SU-DHL-6 (cell line): ENCODE data around the gene SLC35G6.

Experiments used
- H2AFZ ChIP-seq: fragments of 200-600 bp; sonication (generic); 2 replicates; pipeline ENCODE4 v1.6.1; 2014; ENCODE audit warnings: low read depth, mild to moderate bottlenecking, moderate library complexity, mixed read lengths, antibody characterized with exemption, low read length; ENCODE audit not compliant: severe bottlenecking
- H3F3A ChIP-seq: fragments of 200-600 bp; shearing (Covaris generic); 2 replicates; pipeline ENCODE4 v1.6.0; 2016; ENCODE audit warnings: antibody characterized with exemption, mild to moderate bottlenecking; ENCODE audit not compliant: insufficient read depth
- H3K27ac ChIP-seq: fragments of 200-600 bp; sonication (generic); 2 replicates; pipeline ENCODE4 v1.5.1; 2016; ENCODE audit warnings: low read depth, mild to moderate bottlenecking, low read length, moderate library complexity, mixed read lengths
- H3K27me3 ChIP-seq: fragments of 200-600 bp; sonication (generic), shearing (Covaris generic); 2 replicates; pipeline ENCODE4 v1.6.0; 2014; ENCODE audit warnings: mild to moderate bottlenecking, low read length
- H3K36me3 ChIP-seq: fragments of 200-600 bp; sonication (generic); 2 replicates; pipeline ENCODE4 v1.6.1; 2014; ENCODE audit warnings: mild to moderate bottlenecking, low read length, mixed read lengths
- H3K4me2 ChIP-seq: fragments of 300-600, 200-600 bp; shearing (Covaris generic), sonication (generic); 2 replicates; pipeline ENCODE4 v1.6.0; 2014; ENCODE audit warnings: low read length, low read depth, mild to moderate bottlenecking; ENCODE audit not compliant: poor library complexity, severe bottlenecking
- H3K4me3 ChIP-seq: fragments of 200-600 bp; sonication (generic); 2 replicates; pipeline ENCODE4 v1.5.1; 2014; ENCODE audit warnings: antibody characterized with exemption, low read length, mild to moderate bottlenecking, mixed read lengths; ENCODE audit not compliant: insufficient read depth, poor library complexity, severe bottlenecking
- H3K79me2 ChIP-seq: fragments of 200-600 bp; sonication (generic); 2 replicates; pipeline ENCODE4 v1.6.1; 2014; ENCODE audit warnings: mild to moderate bottlenecking, low read length, moderate library complexity; ENCODE audit not compliant: insufficient read depth
- H3K9ac ChIP-seq: fragments of 200-600 bp; sonication (generic); 2 replicates; pipeline ENCODE4 v1.7.0; 2014; ENCODE audit warnings: mild to moderate bottlenecking, low read length
- H3K9me2 ChIP-seq: fragments of 200-600 bp; sonication (generic); replicated peaks from 2 replicates; pipeline ENCODE4 v1.6.1; 2014; ENCODE audit warnings: low read length; ENCODE audit not compliant: insufficient read depth
- H3K9me3 ChIP-seq: fragments of 200-600 bp; sonication (generic); 2 replicates; pipeline ENCODE4 v1.6.1; 2014; ENCODE audit warnings: low read length, mixed read lengths; ENCODE audit not compliant: insufficient read depth
- H4K20me1 ChIP-seq: fragments of 200-600 bp; sonication (generic); 2 replicates; pipeline ENCODE4 v1.6.1; 2014; ENCODE audit warnings: low read depth, mild to moderate bottlenecking, antibody characterized with exemption, low read length, moderate library complexity, mixed read lengths
- CTCF ChIP-seq: fragments of 200-600 bp; sonication (generic); IDR thresholded peaks from one replicate; pipeline ENCODE4 v1.5.1; 2017; ENCODE audit warnings: antibody characterized with exemption, mild to moderate bottlenecking, low read length, moderate library complexity; ENCODE audit not compliant: insufficient read depth, poor library complexity, severe bottlenecking
- EZH2phosphoT487 ChIP-seq: fragments of 200-600 bp; sonication (generic), shearing (Covaris generic); conservative IDR thresholded peaks from 2 replicates; pipeline ENCODE4 v1.6.1; 2018; ENCODE audit warnings: mild to moderate bottlenecking, antibody characterized with exemption, low read length, moderate library complexity, mixed read lengths

Gene SLC35G6

DNA sequence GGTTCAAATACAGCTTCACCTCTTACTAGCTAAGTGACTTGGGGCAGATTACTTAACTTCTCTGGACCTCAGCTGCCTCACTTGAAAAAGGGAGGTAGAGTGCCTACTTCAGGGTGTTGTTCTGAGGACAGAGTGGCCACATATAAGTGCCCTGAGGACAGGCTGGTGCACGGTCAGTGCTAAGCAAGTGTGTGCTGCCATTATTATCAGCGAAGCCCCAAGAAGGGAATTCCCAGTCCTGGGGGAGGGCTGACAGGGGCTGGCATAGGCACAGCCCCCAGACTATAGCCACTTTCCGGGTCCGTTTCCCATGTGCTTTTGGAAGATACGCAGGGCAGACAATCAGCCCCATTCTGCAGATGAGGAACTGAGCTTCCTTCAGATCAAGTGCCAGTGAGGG lies 4.3 kb upstream of the SLC35G6 start:
- no peaks in the 10 kb centered on the region for H3K79me2 ChIP-seq

GRCh38 chr17:7477392-7478275 lies 3.6 kb upstream of the SLC35G6 start:
- Histone ChIP-seq H3K9me3 (no peaks in the 10 kb centered on the region), H4K20me1 (no peaks in the 10 kb centered on the region), H3K79me2 (no peaks in the 10 kb centered on the region), H3K9ac (no peak overlapping the region), H3K27ac (no peak overlapping the region), H3K4me2 (no peak overlapping the region), H3K36me3 (no peaks in the 10 kb centered on the region), H3K9me2 (no peaks in the 10 kb centered on the region), H2AFZ (no peak overlapping the region), H3F3A (no peaks in the 10 kb centered on the region), H3K4me3 (no peak overlapping the region), H3K27me3 (no peaks in the 10 kb centered on the region)
- TF ChIP-seq CTCF (no peak), EZH2phosphoT487 (no peak)

More for the DNA sequence above, 4.3 kb upstream of the SLC35G6 start:
- Histone ChIP-seq H4K20me1 (no peaks in the 10 kb centered on the region), H3K4me3 (no peak overlapping the region), H3K27ac (no peak overlapping the region), H3K9me2 (no peaks in the 10 kb centered on the region), H3K9ac (no peak overlapping the region), H3K4me2 (no peak overlapping the region), H3K36me3 (no peaks in the 10 kb centered on the region), H3K9me3 (no peaks in the 10 kb centered on the region), H3K27me3 (no peaks in the 10 kb centered on the region), H3F3A (no peaks in the 10 kb centered on the region), H2AFZ (no peak overlapping the region)
- no peak for TF ChIP-seq EZH2phosphoT487

GRCh38 chr17:7478276-7479212 lies 2.7 kb upstream of the SLC35G6 start:
- Histone ChIP-seq H4K20me1 (no peaks in the 10 kb centered on the region), H3F3A (no peaks in the 10 kb centered on the region), H3K79me2 (no peaks in the 10 kb centered on the region)

More at GRCh38 chr17:7478276-7479212, 2.7 kb upstream of the SLC35G6 start:
- Histone ChIP-seq H3K27me3 (no peaks in the 10 kb centered on the region), H3K9ac (peak overlapping the region; percentile 43), H3K27ac (no peak overlapping the region), H2AFZ (peak overlapping the region; percentile 26), H3K36me3 (no peaks in the 10 kb centered on the region), H3K9me3 (no peaks in the 10 kb centered on the region), H3K4me2 (peak overlapping the region; percentile 39), H3K4me3 (peak overlapping the region; percentile 32), H3K9me2 (no peaks in the 10 kb centered on the region)
- TF ChIP-seq EZH2phosphoT487 (no peak), CTCF (no peak)
